Rectal smooth muscle tissue (tissue), 1 donor: ENCODE measurements around the gene MRPL28.
"Not testable (repeated sequence)": the region's sequence is repeated elsewhere in the genome, so short reads cannot be mapped to it uniquely, and the experiment has no call there.

Experiments used
- H3K27ac ChIP-seq: one replicate; pipeline ENCODE4 v1.7.0; 2013; ENCODE audit warnings: low read depth, low read length, inconsistent platforms
- H3K27me3 ChIP-seq: one replicate; pipeline ENCODE4 v1.7.0; 2013; ENCODE audit warnings: low read length; ENCODE audit not compliant: control insufficient read depth, insufficient read depth
- H3K36me3 ChIP-seq: one replicate; pipeline ENCODE4 v1.7.0; 2013; ENCODE audit warnings: low read length; ENCODE audit not compliant: control insufficient read depth, insufficient read depth
- H3K4me1 ChIP-seq: one replicate; pipeline ENCODE4 v1.7.0; 2013; ENCODE audit warnings: low read length; ENCODE audit not compliant: control insufficient read depth, insufficient read depth
- H3K4me3 ChIP-seq: one replicate; pipeline ENCODE4 v1.7.0; 2013; ENCODE audit warnings: low read length
- H3K9ac ChIP-seq: one replicate; pipeline ENCODE4 v1.7.0; 2013; ENCODE audit warnings: low read length

MRPL28 gene

GRCh38 chr16:370443-370842, at the start of gene MRPL28:
MRPL28 (minus strand) TSS chr16:370538; CDS start chr16:370218, 320 bp downstream.
- H3K27ac ChIP-seq, result peak within 1 kb of the TSS; percentile 4
- H3K27me3 ChIP-seq, result no peaks in the 10 kb centered on the region
- no peak within 1 kb of the TSS for H3K9ac ChIP-seq
- peaks cover 9% of the 10 kb centered on the region for H3K4me1 ChIP-seq
- H3K4me3 ChIP-seq, result peak within 1 kb of the TSS; percentile 41
- H3K36me3 ChIP-seq, result peaks cover 29% of the 10 kb centered on the region

- not testable (repeated sequence) for H3K27ac ChIP-seq, H3K9ac ChIP-seq, H3K27me3 ChIP-seq, H3K4me3 ChIP-seq, H3K4me1 ChIP-seq, H3K36me3 ChIP-seq
These were observed 44.8 kb upstream of the MRPL28 start for GRCh38 chr16:415170-415498.

DNA sequence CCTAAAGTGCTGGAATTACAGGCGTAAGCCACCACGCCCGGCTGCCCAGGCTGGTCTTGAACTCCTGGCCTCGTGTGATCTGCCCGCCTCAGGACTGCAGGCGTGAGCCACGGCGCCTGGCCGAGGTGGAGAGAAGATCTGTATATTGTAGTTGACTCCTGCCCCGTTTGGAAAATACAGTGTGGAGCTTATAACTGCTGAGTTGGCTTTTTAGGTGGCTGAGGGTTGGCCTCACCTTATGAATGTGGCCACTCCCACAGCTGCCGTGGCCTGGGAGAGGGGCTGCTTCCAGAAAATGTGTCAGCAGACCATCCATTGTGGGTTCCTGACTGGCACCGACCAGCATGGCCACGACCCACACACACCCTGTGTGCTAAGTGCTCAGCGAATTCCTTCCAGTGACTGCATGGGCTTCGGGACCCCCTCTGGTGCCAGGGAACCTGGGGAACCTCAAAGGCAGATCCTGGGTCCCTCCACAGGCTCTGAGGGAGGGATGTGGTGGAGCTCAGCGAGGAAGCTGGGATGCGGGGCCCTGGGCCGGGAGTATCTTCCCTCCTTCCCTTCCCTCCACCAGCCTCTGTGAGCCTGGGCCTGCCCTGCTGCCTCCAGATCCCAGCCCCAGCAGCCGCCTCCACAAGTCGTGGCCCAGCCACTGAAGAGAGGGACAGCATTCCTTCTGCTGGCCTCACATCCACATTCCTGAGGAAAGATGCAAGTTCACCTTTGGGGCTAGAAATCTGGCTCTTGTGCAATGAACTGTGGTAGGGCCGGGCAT, 44.2 kb upstream of the MRPL28 start:
- Histone ChIP-seq H3K27ac (no peak overlapping the region), H3K27me3 (no peaks in the 10 kb centered on the region), H3K4me1 (no peaks in the 10 kb centered on the region), H3K4me3 (no peak overlapping the region), H3K9ac (no peak overlapping the region), H3K36me3 (peaks cover 5% of the 10 kb centered on the region)

- Histone ChIP-seq H3K27ac (no peak overlapping the region), H3K4me3 (no peak overlapping the region), H3K9ac (no peak overlapping the region), H3K4me1 (no peaks in the 10 kb centered on the region), H3K36me3 (peaks cover 6% of the 10 kb centered on the region), H3K27me3 (no peaks in the 10 kb centered on the region)
These were observed 41.4 kb upstream of the MRPL28 start for GRCh38 chr16:411576-412265.

GRCh38 chr16:410516-411178, 40.3 kb upstream of the MRPL28 start:
- no peak overlapping the region for H3K27ac ChIP-seq
- H3K36me3 ChIP-seq, result peaks cover 6% of the 10 kb centered on the region
- H3K4me3 ChIP-seq, result no peak overlapping the region
- no peaks in the 10 kb centered on the region for H3K27me3 ChIP-seq
- no peaks in the 10 kb centered on the region for H3K4me1 ChIP-seq
- H3K9ac ChIP-seq, result no peak overlapping the region

GRCh38 chr16:407253-407652, 36.9 kb upstream of the MRPL28 start:
- Histone ChIP-seq H3K36me3 (peaks cover 6% of the 10 kb centered on the region), H3K9ac (no peak overlapping the region), H3K4me3 (no peak overlapping the region), H3K27me3 (no peaks in the 10 kb centered on the region), H3K27ac (no peak overlapping the region), H3K4me1 (peaks cover 1% of the 10 kb centered on the region)

DNA sequence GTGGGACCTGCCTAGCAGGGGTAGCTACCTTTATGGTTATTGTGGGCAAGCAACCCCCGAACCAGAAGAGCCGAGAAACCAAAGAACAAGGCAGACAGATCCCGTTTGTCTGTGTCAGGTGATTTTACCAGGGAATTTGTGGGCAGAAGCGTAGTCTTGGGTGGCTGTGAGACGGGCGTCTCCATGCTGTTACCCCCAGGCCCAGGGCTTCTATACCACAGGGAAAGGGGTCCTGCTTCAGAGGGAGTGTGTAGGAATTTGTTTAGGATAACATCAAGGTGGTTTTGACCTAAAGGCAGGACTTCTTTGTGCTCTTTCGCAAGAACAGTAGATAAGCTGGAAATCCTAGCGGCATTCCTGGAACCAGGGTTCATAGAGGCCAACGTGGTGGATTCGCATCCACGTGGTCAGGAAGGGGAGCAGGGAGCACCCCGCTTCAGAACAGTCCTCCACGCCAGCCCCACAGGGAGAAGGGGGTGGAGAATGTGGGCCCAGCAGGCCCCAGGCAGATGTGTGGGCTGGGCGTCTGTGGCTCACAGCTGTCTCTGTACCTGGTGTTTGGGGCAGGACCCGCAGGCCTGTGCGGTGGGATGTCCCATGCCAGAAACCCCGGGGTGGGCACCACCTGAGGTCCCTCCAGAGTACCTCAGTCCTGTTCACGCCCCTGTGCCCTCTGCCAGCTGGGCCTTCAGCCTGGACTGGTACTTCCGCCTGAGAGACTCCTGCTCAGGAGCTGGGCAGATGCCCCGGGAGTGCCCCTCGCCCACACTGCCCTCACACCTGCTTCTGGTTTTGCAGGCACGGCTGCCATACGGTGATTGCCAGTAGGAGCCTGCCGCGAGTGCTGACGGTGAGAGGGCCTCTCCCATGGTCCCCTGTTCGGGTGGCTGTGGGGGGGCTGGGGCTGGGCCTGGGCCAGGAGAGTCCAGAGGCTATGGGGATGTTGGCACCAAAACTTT, 35.5 kb upstream of the MRPL28 start:
- H3K27ac ChIP-seq, result no peak overlapping the region
- no peak overlapping the region for H3K4me3 ChIP-seq
- H3K9ac ChIP-seq, result no peak overlapping the region
- peaks cover 2% of the 10 kb centered on the region for H3K4me1 ChIP-seq
- H3K27me3 ChIP-seq, result no peaks in the 10 kb centered on the region
- peaks cover 2% of the 10 kb centered on the region for H3K36me3 ChIP-seq

- Histone ChIP-seq H3K36me3 (peaks cover 2% of the 10 kb centered on the region), H3K27ac (no peak overlapping the region), H3K4me1 (peaks cover 2% of the 10 kb centered on the region), H3K4me3 (no peak overlapping the region), H3K9ac (no peak overlapping the region), H3K27me3 (no peaks in the 10 kb centered on the region)
These were observed 34.7 kb upstream of the MRPL28 start for GRCh38 chr16:404971-405486.

GRCh38 chr16:401468-402348, 31.4 kb upstream of the MRPL28 start, which contains the start of gene DECR2:
DECR2 (plus strand) TSS chr16:401885; CDS start chr16:401964, 79 bp downstream.
- peaks cover 8% of the 10 kb centered on the region for H3K4me1 ChIP-seq
- H3K27me3 ChIP-seq, result no peaks in the 10 kb centered on the region
- peak within 1 kb of the TSS; percentile 90 for H3K27ac ChIP-seq
- H3K4me3 ChIP-seq, result peak within 1 kb of the TSS; percentile 92
- H3K36me3 ChIP-seq, result peaks cover 3% of the 10 kb centered on the region
- H3K9ac ChIP-seq, result peak within 1 kb of the TSS; percentile 80

GRCh38 chr16:400061-400591, 29.8 kb upstream of the MRPL28 start:
- Histone ChIP-seq H3K4me3 (no peak overlapping the region), H3K27me3 (no peaks in the 10 kb centered on the region), H3K9ac (no peak overlapping the region), H3K27ac (peak overlapping the region; percentile 56), H3K36me3 (peaks cover 3% of the 10 kb centered on the region), H3K4me1 (peaks cover 8% of the 10 kb centered on the region)
